Gastroesophageal sphincter (tissue), 3 donors: Measurements from ENCODE around the gene HNRNPD.

Experiments used
- EP300 ChIP-seq: sonication (generic); formaldehyde crosslinking; IDR thresholded peaks from one replicate; pipeline ENCODE4 v1.6.1; 2017; ENCODE audit warnings: antibody characterized with exemption, mild to moderate bottlenecking
- POLR2A ChIP-seq, 2 donors: fragments of 450-650 bp; IDR thresholded peaks; one replicate each; pipeline ENCODE4 v1.6.1; 2017; ENCODE audit warnings: antibody characterized with exemption in 2 of 2, mild to moderate bottlenecking in 2 of 2, moderate library complexity in 1 of 2
- POLR2AphosphoS5 ChIP-seq: sonication (generic); formaldehyde crosslinking; IDR thresholded peaks from one replicate; pipeline ENCODE4 v1.6.1; 2017; ENCODE audit warnings: antibody characterized with exemption
- TF ChIP-seq, protein P1 (sequence below), 4 experiments: fragments of 200-600 bp in 2 of 4; fragments of 450-650 bp in 2 of 4; sonication (generic) in 1 of 4; IDR thresholded peaks; one replicate each; pipeline ENCODE4 v1.5.1; 2017 to 2019; ENCODE audit warnings: antibody characterized with exemption in 4 of 4, mild to moderate bottlenecking in 2 of 4, moderate library complexity in 2 of 4

DNA sequence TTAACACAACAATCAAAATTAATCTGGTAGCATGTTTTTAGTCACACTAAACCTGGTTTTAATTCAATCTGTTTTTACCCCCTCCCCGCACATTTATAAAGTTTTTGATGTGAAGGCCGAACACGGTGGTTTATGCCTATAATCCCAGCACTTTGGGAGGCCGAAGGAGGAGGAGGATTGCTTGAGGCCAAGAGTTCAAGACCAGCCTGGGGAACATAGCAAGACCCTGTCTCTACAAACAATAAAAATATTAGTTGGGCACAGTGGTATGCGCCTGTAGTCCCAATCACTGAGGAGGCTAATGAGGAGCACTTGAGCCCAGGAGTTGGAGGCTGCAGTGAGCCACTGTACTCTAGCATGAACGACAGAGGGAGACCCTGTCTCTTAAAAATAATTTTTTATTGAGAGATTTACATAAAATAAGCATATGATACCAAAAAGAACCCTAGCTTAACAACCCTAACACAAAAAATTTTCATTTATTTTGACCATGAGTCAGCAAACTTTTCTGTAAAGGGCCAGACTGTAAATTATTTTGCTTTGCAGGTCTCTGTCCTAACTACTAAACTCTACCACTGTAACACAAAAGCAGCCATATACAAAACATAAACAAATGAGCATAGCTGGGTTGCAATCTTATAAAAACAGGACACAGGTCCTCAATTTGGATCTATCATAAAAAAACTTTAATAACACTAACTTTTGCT is 21.5 kb downstream of the HNRNPD start:
- TF ChIP-seq, protein P1, sequence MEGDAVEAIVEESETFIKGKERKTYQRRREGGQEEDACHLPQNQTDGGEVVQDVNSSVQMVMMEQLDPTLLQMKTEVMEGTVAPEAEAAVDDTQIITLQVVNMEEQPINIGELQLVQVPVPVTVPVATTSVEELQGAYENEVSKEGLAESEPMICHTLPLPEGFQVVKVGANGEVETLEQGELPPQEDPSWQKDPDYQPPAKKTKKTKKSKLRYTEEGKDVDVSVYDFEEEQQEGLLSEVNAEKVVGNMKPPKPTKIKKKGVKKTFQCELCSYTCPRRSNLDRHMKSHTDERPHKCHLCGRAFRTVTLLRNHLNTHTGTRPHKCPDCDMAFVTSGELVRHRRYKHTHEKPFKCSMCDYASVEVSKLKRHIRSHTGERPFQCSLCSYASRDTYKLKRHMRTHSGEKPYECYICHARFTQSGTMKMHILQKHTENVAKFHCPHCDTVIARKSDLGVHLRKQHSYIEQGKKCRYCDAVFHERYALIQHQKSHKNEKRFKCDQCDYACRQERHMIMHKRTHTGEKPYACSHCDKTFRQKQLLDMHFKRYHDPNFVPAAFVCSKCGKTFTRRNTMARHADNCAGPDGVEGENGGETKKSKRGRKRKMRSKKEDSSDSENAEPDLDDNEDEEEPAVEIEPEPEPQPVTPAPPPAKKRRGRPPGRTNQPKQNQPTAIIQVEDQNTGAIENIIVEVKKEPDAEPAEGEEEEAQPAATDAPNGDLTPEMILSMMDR (IDR thresholded peaks at IDR 0.05): no peak
- TF ChIP-seq POLR2A (IDR thresholded peaks at IDR 0.05) (no peak), POLR2AphosphoS5 (no peak), EP300 (no peak)
